ENCODE data around the gene RACGAP1. TPM values are rescaled to one million over a fixed set of nuclear protein-coding genes. Genes with fewer than 3 reads are reported as not detected.

RACGAP1 gene
- polyA plus RNA-seq, 1 donor from 2014 or later = 18.3 TPM

- Histone ChIP-seq H3K9ac (ENCODE audit: low read length) (no peak overlapping the region), H3K27ac (ENCODE audit: low read length) (no peak overlapping the region), H3K4me2 (ENCODE audit: low read length) (no peak overlapping the region), H3K36me3 (ENCODE audit: insufficient read depth, low read length) (no peaks in the 10 kb centered on the region), H3K4me3 (ENCODE audit: low read length) (no peak overlapping the region), H3K9me2 (ENCODE audit: insufficient read depth, low read length) (no peaks in the 10 kb centered on the region), H3K79me2 (replicated peaks; ENCODE audit: insufficient read depth, low read length) (no peaks in the 10 kb centered on the region), H3K27me3 (ENCODE audit: insufficient read depth, low read depth, low read length) (no peaks in the 10 kb centered on the region), H3K9me3 (ENCODE audit: low read length) (no peaks in the 10 kb centered on the region), H3F3A (ENCODE audit: insufficient read depth, low read length, poor library complexity, severe bottlenecking) (no peaks in the 10 kb centered on the region), H4K20me1 (ENCODE audit: insufficient read depth) (no peaks in the 10 kb centered on the region), H2AFZ (ENCODE audit: low read depth, low read length) (no peak overlapping the region)
- no peak for TF ChIP-seq SMC3 (conservative IDR thresholded peaks at IDR 0.05; ENCODE audit: poor library complexity)
- TF ChIP-seq RAD21 (conservative IDR thresholded peaks at IDR 0.05) = no peak
- no peak for TF ChIP-seq EP300 (conservative IDR thresholded peaks at IDR 0.05; ENCODE audit: poor library complexity, severe bottlenecking)
- no peak for TF ChIP-seq EZH2 (IDR thresholded peaks at IDR 0.05; ENCODE audit: borderline replicate concordance, insufficient read depth, low read length, poor library complexity, severe bottlenecking)
- no peak for TF ChIP-seq POLR2AphosphoS5 (IDR thresholded peaks at IDR 0.05)
- TF ChIP-seq TAF1 (IDR thresholded peaks at IDR 0.05; ENCODE audit: low read depth) = no peak
- TF ChIP-seq MXI1 (conservative IDR thresholded peaks at IDR 0.05; ENCODE audit: poor library complexity, severe bottlenecking) = no peak
- TF ChIP-seq, protein P1, sequence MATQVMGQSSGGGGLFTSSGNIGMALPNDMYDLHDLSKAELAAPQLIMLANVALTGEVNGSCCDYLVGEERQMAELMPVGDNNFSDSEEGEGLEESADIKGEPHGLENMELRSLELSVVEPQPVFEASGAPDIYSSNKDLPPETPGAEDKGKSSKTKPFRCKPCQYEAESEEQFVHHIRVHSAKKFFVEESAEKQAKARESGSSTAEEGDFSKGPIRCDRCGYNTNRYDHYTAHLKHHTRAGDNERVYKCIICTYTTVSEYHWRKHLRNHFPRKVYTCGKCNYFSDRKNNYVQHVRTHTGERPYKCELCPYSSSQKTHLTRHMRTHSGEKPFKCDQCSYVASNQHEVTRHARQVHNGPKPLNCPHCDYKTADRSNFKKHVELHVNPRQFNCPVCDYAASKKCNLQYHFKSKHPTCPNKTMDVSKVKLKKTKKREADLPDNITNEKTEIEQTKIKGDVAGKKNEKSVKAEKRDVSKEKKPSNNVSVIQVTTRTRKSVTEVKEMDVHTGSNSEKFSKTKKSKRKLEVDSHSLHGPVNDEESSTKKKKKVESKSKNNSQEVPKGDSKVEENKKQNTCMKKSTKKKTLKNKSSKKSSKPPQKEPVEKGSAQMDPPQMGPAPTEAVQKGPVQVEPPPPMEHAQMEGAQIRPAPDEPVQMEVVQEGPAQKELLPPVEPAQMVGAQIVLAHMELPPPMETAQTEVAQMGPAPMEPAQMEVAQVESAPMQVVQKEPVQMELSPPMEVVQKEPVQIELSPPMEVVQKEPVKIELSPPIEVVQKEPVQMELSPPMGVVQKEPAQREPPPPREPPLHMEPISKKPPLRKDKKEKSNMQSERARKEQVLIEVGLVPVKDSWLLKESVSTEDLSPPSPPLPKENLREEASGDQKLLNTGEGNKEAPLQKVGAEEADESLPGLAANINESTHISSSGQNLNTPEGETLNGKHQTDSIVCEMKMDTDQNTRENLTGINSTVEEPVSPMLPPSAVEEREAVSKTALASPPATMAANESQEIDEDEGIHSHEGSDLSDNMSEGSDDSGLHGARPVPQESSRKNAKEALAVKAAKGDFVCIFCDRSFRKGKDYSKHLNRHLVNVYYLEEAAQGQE (IDR thresholded peaks at IDR 0.05; ENCODE audit: borderline replicate concordance) = no peak
- no peak for TF ChIP-seq CTCF (IDR thresholded peaks at IDR 0.05; ENCODE audit: poor library complexity, severe bottlenecking)
Observed at GRCh38 chr12:49970658-49971057, 54.6 kb downstream of the RACGAP1 start.

DNA sequence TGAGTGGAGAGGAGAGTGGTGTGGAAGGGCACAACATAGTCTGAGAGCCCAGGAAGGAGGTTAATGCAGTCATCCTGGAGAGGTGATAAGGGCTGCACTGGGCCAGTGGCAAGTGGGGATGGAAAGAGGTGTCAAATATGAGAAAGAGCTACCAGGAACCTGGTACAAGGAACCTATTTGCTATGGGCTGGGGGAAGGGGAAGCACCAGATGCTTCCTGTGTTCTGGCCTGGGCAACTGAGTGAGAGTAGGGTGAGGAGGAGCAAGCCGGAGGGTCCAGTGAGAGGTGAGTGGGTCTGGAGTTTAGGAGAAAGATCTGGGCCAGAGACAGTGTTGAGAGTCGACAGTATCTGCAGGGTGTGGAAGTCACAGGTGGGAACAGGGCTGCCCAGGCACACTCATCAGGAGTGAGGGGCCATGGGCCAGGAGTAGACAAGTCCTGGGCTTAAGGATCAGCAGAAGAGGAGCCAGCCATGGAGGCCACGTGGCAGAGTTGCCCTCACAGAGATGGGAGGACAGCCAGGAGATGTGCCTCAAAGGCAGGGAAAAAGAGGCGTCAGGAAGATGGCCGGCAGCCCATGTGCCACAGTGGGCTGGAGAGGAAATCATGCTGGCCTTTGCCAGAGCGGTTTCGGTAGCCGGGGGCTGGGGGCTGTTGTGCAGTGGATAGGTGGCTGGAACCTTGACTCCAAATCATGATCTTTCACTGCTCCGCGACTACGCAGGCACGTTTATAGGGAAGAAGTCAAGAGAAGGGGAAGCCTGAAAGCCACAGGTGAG is 55.5 kb downstream of the RACGAP1 start:
- TF ChIP-seq RAD21 (conservative IDR thresholded peaks at IDR 0.05) (no peak), POLR2AphosphoS5 (IDR thresholded peaks at IDR 0.05) (no peak), TAF1 (IDR thresholded peaks at IDR 0.05; ENCODE audit: low read depth) (no peak), CTCF (IDR thresholded peaks at IDR 0.05; ENCODE audit: poor library complexity, severe bottlenecking) (no peak), EP300 (conservative IDR thresholded peaks at IDR 0.05; ENCODE audit: poor library complexity, severe bottlenecking) (no peak), EZH2 (IDR thresholded peaks at IDR 0.05; ENCODE audit: borderline replicate concordance, insufficient read depth, low read length, poor library complexity, severe bottlenecking) (no peak), SMC3 (conservative IDR thresholded peaks at IDR 0.05; ENCODE audit: poor library complexity) (no peak), MXI1 (conservative IDR thresholded peaks at IDR 0.05; ENCODE audit: poor library complexity, severe bottlenecking) (no peak)
- TF ChIP-seq, protein P1 (IDR thresholded peaks at IDR 0.05; ENCODE audit: borderline replicate concordance) = no peak
- Histone ChIP-seq H3K79me2 (replicated peaks; ENCODE audit: insufficient read depth, low read length) (no peaks in the 10 kb centered on the region), H3K36me3 (ENCODE audit: insufficient read depth, low read length) (no peaks in the 10 kb centered on the region), H3K27ac (ENCODE audit: low read length) (no peak overlapping the region), H3K9me2 (ENCODE audit: insufficient read depth, low read length) (no peaks in the 10 kb centered on the region), H4K20me1 (ENCODE audit: insufficient read depth) (no peaks in the 10 kb centered on the region), H3K27me3 (ENCODE audit: insufficient read depth, low read depth, low read length) (no peaks in the 10 kb centered on the region), H3K4me2 (ENCODE audit: low read length) (no peak overlapping the region), H3K4me3 (ENCODE audit: low read length) (no peak overlapping the region), H2AFZ (ENCODE audit: low read depth, low read length) (no peak overlapping the region), H3K9ac (ENCODE audit: low read length) (no peak overlapping the region), H3F3A (ENCODE audit: insufficient read depth, low read length, poor library complexity, severe bottlenecking) (no peaks in the 10 kb centered on the region), H3K9me3 (ENCODE audit: low read length) (no peaks in the 10 kb centered on the region)

Measured in neural cell (in vitro differentiated cells).